ENCODE measurements around the gene LCMT2. TPM values are rescaled to one million over a fixed set of nuclear protein-coding genes. Genes with fewer than 3 reads are reported as not detected.

Gene LCMT2
- total and polyA plus RNA-seq, 2 experiments from 2014 or later = 2.3 to 7.1 TPM

DNA sequence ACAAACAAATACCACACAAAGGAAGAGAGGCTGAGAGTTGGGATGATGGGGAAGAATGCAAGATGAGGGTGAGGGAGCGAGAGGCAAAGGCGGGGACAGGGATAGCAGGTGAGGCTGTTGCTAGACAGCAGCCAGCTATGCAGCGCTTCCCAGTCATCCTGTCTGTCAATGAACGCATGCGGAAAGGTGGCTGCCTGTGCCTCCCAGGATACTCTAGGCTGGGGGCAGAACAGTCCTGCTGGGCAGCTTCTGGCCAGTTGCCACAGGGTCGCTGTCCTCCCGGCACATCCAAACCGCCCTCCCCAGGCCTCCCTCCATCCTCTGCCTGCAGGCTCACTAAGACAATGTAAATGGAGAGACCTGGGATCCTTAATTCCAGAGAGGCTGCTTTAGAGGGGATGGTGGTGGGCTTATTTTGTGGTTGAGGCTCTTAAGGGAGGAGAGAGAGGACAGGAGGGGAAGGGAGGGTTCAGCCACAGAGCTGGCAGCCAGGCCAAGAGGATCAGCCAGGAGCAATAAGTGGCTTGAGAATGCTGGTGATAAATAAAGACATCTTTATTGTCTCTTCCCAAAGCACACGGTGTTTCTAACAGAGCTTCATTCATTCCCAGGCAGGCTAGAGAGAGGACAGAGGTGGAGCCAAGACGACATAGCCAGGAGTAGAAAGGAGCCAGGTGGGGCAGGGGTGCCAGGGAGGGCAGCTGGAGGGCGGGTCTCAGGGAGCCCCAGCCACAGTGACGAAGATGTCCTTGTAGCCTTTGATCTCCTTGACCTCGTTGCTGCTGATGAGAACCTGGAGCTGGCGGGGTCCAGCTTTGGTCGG, 54.4 kb downstream of the LCMT2 start:
- Histone ChIP-seq H3K27me3 (ENCODE audit: insufficient read depth) (no peaks in the 10 kb centered on the region), H4K20me1 (replicated peaks; ENCODE audit: insufficient read depth) (no peaks in the 10 kb centered on the region), H3K4me1 (ENCODE audit: insufficient read depth) (no peaks in the 10 kb centered on the region), H3F3A (replicated peaks; ENCODE audit: low read depth) (no peaks in the 10 kb centered on the region), H3K79me2 (replicated peaks; ENCODE audit: insufficient read depth) (no peaks in the 10 kb centered on the region), H2AFZ (0 out of 2 replicates have a peak overlapping the region, but pooled peaks have one; percentile 32), H3K9me2 (ENCODE audit: insufficient read depth) (0 out of 2 replicates have a peak, but pooled peaks cover 3% of the 10 kb centered on the region), H3K36me3 (ENCODE audit: insufficient read depth) (no peaks in the 10 kb centered on the region), H3K27ac (ENCODE audit: low read depth) (no peak overlapping the region), H3K4me3 (no peak overlapping the region), H3K4me2 (no peak overlapping the region)
- Mint-ChIP-seq H3K27ac (no peak overlapping the region), H3K4me3 (no peak overlapping the region), H3K9me3 (no peaks in the 10 kb centered on the region), H3K36me3 (ENCODE audit: low read depth) (no peaks in the 10 kb centered on the region), H3K27me3 (ENCODE audit: insufficient read depth, low read depth, poor library complexity) (peaks cover 6% of the 10 kb centered on the region), H3K4me1 (no peaks in the 10 kb centered on the region)
- DNase-seq (ENCODE audit: low spot score) (no peak), ATAC-seq (no peak; the same call in 2 of the 3 replicates)
- TF ChIP-seq, protein P1, sequence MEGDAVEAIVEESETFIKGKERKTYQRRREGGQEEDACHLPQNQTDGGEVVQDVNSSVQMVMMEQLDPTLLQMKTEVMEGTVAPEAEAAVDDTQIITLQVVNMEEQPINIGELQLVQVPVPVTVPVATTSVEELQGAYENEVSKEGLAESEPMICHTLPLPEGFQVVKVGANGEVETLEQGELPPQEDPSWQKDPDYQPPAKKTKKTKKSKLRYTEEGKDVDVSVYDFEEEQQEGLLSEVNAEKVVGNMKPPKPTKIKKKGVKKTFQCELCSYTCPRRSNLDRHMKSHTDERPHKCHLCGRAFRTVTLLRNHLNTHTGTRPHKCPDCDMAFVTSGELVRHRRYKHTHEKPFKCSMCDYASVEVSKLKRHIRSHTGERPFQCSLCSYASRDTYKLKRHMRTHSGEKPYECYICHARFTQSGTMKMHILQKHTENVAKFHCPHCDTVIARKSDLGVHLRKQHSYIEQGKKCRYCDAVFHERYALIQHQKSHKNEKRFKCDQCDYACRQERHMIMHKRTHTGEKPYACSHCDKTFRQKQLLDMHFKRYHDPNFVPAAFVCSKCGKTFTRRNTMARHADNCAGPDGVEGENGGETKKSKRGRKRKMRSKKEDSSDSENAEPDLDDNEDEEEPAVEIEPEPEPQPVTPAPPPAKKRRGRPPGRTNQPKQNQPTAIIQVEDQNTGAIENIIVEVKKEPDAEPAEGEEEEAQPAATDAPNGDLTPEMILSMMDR (conservative IDR thresholded peaks at IDR 0.05; ENCODE audit: low read depth in 2 of 2) = no peak
- TF ChIP-seq CREB1 (CRISPR knock-in tag; IDR thresholded peaks at IDR 0.05; ENCODE audit: low read depth) = no peak
- TF ChIP-seq EZH2 (IDR thresholded peaks at IDR 0.05; ENCODE audit: low read depth, unreplicated experiment) = no peak
- TF ChIP-seq STAT1 (IDR thresholded peaks at IDR 0.05; ENCODE audit: unreplicated experiment) = no peak
- no peak for TF ChIP-seq POLR2AphosphoS5 (IDR thresholded peaks at IDR 0.05; ENCODE audit: low read depth)
- no peak for TF ChIP-seq ETS1 (IDR thresholded peaks at IDR 0.05)
- TF ChIP-seq REST (IDR thresholded peaks at IDR 0.05; ENCODE audit: unreplicated experiment) = no peak
- TF ChIP-seq EZH2phosphoT487 (IDR thresholded peaks at IDR 0.05; ENCODE audit: unreplicated experiment) = no peak
- TF ChIP-seq NANOG (IDR thresholded peaks at IDR 0.05; ENCODE audit: borderline replicate concordance) = no peak
- TF ChIP-seq ZNF462 (CRISPR knock-in tag; IDR thresholded peaks at IDR 0.05) = no peak
- TF ChIP-seq ZNF114 (CRISPR knock-in tag; IDR thresholded peaks at IDR 0.05) = no peak
- TF ChIP-seq ZNF331 (CRISPR knock-in tag; IDR thresholded peaks at IDR 0.05; ENCODE audit: low read depth) = no peak
- TF ChIP-seq JUNB (IDR thresholded peaks at IDR 0.05; ENCODE audit: unreplicated experiment) = no peak

All from GM23338 (cell line).